HG03520 (cell line): ENCODE measurements around the gene CCDC87.
A peak's percentile ranks its signal among the peaks of the same experiment; 100 is the strongest.
"Not testable (repeated sequence)": the region's sequence is repeated elsewhere in the genome, so short reads cannot be mapped to it uniquely, and the experiment has no call there.

ENCODE experiments used
- ATAC-seq: cut with Tn5 transposase; IDR thresholded peaks from one replicate; pipeline ENCODE4 v1.9.1; 2021; ENCODE audit warnings: mild to moderate bottlenecking, moderate library complexity; ENCODE audit not compliant: unreplicated experiment

Gene CCDC87

DNA sequence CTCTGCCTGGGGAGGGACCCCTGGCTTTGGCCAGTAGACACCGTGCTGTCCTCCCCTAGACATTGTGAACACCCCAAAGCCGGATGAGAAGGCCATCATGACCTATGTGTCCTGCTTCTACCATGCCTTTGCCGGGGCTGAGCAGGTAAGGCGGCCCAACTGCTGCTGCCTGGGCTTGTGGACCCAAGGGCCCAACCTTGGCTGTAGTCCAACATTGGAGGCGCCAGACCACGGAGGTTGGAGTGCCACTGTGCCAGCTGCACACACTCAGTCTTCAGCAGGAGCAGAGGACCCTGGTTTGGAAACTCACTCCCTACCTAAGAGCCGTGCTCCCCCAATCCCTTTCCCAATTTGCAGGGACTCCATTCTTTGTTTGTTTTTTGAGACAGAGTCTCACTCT lies 36.8 kb downstream of the CCDC87 start:
- no peak for ATAC-seq

DNA sequence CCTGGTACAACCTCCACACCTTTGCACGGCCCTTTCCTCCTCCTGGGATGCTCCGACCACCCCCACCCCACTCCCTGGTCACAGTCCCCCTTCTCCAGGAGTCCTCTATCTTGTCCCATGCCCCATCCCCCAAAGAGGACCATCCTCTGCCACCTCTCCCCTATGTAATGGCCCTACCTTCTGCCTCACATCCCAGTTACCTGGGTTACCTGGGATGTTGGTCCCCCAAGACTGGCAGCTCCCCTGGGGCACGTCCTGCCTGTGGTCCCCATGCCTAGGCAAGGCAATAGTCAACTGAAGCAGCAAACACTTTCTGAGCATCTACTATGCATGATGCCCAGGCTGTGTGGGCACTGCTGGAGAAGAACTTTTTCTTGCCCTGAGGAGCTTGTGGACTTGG lies 37.4 kb downstream of the CCDC87 start:
- ATAC-seq, result no peak

DNA sequence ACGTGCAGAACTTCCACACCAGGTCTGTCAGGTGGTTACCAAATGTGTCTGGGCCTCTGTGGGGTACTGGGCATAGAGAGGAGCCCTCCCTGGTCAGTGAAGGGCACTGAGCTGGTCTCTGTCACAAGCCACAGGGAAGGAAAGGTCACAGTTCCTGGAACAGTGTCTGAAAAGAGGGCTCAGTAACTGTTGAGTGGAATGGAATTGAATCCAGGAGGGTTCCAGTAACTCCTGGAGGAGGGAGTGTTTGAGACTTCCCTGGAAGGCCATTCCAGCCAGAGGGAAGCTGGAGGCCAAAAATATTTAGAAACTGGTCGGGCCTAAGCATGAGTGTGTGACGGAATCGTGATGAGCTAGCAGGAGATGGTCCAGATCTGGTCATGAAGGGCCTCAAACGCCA lies 38.3 kb downstream of the CCDC87 start:
- ATAC-seq, result no peak

DNA sequence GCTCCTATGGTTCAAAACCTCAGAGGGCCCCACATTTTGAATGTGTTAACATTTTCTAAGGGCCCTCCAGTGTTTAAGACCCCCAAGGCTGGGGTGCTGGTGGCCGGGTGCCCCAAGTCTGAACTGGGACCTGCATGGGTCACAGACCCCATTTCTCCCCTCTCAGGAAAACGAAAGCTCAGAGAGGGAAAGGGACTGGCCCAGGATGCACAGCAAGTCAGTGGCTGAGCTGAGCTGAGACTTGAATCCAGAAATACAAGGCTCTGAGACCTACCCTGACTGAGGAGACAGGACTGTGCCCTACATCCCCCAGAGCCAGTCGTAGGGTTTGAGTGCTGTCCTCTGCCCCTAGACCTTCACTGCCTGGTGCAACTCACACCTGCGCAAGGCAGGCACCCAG lies 42.0 kb downstream of the CCDC87 start:
- ATAC-seq, result no peak

DNA sequence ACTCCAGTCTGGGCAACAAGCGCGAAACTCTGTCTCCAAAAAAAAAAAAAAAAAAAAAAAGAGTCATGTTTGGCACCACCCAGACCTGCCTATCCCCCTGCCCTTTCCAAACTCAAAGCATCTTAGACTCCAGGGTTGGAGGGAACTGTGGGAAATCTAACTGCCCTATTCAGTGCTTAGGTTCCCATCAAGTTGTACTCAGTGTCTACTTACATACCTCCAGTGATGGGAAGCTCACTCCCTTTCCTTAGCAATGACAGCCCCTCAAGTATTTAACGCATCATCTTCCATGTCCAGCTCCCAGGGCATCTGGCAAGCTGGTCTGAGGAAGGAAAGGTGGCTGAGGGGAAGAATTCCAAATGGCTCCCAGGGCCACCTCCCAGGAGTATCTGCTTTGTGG lies 43.2 kb downstream of the CCDC87 start:
- ATAC-seq, result no peak

DNA sequence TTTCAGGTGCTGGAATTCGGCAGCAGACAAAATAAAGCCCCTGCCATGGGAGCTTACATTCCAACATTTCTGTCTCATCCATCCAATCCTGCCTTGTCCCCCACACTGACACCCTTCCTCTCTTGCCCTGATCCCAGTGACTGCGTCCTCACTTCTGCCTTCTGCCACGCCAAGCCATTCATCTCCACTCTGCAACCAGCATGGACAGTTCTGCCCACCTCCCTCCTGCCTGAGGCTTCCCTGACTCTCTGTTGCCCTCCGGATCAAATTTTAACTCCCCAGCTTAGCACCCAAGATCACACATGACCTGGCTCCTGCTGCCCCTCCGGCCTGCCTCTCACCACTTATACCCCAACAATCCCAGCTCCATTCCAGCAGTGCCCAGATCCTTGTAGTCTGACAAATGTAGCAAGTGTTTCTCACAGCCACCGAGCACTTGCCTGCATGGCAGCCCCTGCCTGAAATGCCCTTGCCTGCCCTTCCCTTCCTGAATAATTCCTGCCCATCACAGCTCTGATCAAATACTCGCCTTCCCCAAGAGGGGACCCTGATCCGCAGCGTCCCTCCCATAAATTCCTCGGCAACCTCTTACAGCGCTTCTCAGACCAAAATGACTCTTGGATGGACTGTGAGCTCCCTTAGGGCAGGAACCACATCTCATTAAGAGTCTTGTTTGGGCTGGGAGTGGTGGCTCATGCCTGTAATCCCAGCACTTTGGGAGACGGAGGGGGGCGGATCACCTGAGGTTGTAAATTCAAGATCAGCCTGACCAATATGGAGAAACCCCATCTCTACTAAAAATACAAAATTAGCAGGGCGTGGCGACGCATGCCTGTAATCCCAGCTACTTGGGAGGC lies 43.9 kb downstream of the CCDC87 start:
- ATAC-seq, result no peak

DNA sequence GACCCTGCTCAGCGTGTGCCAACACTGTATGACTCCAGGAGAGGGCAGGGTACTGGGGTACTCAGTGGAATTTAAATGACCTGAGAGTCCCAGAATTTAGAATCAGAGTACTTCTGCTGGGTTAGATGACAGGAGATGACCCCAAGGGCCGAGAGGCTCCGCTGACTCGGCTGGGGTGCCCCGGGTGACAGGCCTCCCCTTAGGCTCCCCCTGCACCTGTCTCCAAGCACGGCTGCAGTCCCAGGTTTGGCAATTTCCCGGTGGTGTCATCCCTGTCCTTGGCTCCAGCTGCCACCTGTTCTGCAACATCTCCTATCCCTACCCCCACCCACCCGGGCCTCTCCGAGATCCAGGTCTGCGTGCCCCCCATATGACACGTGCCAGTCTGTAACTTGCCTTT lies 44.8 kb downstream of the CCDC87 start:
- ATAC-seq, result no peak

DNA sequence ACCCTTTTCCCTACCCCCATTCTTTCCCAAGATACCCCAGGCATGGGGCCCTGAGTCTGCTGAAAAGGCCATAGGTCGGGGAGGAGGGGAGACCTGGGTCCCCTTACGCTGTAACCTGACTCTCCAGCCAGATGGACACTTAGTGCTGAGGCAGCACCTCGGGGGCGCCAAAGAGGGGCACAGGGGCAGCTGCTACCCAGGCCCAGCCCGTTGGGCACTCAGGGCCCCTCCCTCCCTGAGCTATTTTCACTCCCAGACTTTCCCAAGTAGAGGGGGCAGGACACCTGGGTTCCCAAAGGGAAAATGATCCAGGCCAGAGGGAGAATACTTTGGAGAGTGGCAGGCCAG lies 45.2 kb downstream of the CCDC87 start:
- no peak for ATAC-seq

DNA sequence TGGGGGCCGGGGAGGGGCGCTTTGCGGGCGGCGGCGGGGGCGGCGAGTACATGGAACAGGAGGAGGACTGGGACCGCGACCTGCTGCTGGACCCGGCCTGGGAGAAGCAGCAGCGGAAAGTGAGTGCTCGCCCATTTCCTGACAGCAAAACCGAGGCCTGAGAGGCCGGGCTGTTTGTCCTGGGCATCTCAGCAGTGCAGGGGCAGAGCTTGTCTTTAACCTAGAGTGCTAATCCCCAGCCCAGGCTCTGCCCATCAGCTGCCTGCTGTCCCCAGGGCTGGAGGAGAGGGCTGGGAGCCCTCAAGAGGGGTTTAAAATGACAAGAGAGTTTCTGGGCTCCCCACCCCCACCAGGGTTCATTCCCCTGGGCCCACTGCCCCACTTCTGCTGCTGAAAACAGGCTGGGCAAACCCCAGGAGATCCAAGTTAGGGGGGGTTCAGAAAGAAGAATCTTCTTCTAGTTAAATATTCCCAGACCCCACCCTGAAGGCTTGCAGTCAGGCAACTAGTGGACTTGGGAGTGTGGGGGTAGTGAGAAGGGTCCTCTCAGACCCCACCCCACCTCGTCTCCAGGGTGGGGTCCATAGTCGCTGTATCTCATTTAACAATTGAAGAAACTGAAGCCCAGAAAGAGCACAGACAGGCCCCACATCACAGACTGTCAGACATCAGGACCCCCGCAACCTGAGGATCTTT lies 45.7 kb downstream of the CCDC87 start:
- no peak for ATAC-seq

DNA sequence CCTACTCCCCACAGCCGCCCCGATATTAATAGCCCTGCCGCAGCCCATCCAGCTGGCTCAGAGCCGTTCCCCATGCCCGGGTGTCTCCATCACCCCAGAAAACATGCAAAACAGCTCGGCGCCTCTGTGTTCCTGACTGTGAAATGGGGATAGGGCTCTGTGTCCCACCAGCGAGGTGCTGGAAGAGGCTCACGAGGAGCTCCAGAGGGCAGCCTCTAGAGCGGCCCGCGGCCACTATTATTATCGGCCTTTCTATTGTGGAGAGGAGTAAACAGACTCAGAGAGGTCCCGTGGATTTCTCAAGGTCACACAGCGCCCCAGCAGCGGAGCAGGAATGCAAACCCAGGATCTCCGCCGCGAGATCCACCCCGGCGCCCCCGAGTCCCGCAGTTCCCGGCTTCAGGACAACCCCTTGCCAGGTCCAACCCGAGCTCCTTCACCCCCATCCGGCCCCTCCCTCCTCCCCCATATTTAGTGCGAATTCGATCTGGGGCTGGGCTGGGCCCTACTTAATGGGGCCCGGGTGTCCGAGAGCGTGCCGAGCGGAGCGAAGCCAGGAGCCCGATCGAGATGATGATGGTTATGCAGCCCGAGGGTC lies 46.4 kb downstream of the CCDC87 start, which contains the start of gene ACTN3:
Gene ACTN3 (plus strand): TSS at position 536 of the 598 bp plus-strand sequence. CDS start 35 bp downstream, at position 571.
- ATAC-seq, result no peak

DNA sequence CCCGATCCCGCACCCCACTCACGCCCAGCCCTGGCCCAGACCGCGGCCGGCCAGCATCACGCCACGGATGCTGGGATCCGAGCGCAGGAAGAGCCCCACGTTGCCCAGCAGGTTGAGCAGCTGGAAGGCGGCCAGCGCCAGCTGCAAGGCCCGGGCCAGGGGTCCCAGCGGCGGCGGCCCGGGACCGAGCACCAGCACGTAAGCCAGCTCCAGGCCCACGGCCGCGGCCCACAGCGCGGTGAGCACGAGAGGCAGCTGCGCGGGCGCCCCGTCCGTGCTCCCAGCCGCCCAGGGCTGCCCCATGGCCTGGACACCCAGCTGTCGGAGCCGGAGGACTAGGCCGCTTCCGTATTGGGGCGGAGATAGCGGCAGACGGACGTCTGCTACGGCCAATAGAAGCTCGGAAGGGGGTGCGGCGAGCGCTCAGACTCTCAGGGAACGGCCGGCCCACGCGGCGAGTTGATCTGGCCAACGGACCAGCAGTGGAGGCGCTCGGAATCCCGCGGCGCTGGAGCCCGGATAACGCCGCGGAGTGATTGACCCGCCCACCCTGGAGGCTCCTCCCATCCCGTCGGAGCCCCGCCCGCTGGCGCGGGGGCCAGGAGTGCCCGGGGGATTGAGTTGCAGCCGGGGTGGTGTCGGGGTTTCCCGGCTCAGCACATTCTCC lies 47.0 kb downstream of the CCDC87 start, which contains the start of gene ZDHHC24:
Gene ZDHHC24 (minus strand): TSS at position 348 of the 667 bp plus-strand sequence. CDS start 45 bp downstream, at position 303.
- peak; percentile 74 for ATAC-seq

DNA sequence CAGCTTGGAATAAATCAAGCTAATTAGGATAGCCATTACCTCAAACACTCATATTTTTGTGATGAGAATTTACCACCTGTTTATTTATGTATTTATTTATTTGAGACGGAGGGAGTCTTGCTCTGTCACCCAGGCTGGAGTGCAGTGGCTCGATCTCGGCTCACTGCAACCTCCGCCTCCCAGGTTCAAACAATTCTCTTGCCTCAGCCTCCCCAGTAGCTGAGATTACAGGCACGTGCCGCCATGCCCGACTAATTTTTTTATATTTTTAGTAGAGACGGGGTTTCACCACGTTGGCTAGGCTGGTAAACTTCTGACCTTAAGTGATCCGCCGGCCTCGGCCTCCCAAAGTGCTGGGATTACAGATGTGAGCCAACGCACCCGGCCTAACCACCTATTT lies 47.9 kb downstream of the CCDC87 start:
- not testable (repeated sequence) for ATAC-seq

DNA sequence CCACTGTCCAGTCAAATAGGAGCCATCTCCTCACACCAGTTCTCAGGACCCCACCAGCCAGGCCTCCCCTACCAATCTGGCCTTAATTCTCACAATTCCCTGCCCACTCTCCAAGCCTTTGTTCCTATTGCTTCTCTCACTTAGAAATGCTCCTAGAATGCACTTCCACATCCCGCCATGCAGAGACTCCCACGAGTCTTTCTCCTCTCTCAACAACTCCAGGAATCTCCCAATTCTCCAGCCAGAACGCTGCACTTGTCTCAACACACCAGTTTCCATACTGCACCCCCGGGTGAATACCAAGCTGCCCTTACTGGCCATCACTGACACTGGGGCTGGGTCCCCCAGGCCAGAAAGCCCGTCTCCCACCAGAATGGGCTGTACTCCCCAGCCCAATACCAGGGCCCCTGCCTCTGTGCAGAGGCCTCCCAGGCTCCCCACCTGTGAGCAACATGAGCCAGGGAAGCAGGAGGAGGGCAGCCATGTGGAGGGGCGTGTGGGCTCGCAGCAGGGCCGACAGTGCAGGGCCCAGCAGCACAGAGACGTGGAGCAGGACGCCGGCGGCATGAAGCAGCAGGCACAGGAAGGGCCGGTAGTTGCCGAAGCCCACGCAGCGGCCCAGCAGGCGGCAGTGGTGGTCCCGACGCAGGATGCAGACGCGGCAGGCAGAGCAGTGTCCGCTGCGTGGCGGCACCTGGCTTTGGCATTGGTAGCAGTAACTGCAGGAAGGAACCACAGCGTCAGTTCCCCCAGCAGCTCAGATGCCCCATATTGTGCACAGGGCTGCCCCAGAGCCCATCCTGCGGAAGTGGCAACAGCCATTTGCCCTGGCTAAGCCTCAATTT lies 49.4 kb downstream of the CCDC87 start:
- no peak for ATAC-seq

DNA sequence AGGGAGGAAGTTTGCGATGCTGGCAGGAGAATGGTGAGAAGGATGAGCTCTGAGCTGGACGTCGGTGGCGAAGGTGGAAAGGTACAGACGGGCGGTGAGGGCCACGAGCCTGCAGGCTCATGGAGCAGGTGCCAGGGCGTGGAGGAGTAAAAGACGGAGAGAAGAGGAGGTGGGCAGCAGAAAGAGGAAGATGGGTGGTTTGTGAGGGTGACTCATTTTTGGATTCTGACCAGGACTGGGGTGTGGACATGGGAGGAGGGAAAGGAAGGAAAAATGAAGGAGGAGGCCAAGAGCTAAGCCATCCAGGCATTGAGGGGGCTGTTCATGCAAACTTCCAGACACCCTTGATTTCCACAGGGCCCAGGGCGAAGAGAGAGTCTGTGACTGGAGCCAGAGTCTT lies 50.5 kb downstream of the CCDC87 start:
- no peak for ATAC-seq

DNA sequence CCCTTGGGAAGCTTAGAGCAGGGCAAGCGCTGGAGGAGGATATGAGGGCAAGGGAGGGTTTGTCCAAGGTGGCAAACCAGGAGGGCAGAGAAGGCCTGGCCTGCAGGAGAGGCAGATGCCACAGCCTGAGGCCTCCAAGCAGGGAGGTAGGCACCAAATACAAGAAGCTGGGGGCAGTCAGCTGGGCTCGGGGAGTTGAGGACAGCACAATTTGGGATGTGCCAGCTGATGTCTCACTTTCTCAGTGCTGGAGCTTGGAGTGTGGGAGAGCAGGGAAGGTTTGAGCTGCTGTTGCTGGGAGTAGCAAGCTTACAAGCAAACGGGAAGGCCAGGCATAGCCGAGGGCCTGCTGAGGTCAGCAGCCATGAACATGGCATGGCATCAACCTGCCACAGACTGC lies 51.0 kb downstream of the CCDC87 start:
- ATAC-seq, result no peak

DNA sequence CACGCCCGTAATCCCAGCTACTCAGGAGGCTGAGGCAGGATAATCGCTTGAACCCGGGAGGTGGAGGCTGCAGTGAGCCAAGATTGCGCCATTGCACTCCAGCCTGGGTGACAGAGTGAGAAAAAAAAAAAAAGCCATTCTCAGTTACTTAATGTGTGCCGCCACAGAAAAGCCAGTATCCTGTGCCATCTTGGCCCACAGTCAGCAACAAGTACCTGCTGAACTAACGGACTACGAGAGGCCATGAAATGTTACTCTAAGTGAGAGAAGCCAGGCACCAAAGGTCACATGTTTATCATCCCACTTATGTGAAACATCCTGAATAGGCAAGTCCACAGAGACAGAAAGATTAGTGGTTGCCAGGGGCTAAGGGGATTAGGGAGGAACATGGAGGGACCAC lies 52.3 kb downstream of the CCDC87 start:
- ATAC-seq, result not testable (repeated sequence)
